Spleen (tissue), 7 donors: ENCODE data around the gene TIMM8B.

Source experiments
- CTCF ChIP-seq, 11 experiments: fragments of 200-600 bp in 7 of 11; fragments of 450-650 bp in 4 of 11; sonication (generic) in 4 of 11; IDR thresholded peaks in 8 of 11; conservative IDR thresholded peaks in 3 of 11; 1 replicate in 7 of 11; 2 replicates in 4 of 11; pipeline versions ENCODE4 v1.4.0 to v1.8.0; 2016 to 2021; ENCODE audit warnings: antibody characterized with exemption in 11 of 11, inconsistent platforms in 4 of 11, mild to moderate bottlenecking in 1 of 11
- POLR2A ChIP-seq, 3 donors: fragments of 450-650 bp; IDR thresholded peaks; one replicate each; pipeline ENCODE4 v1.5.1; 2017; ENCODE audit warnings: antibody characterized with exemption in 3 of 3, mild to moderate bottlenecking in 1 of 3
- donor health status: DM: no; HTN: no; CAD: no; lungs with moderate emphysema.
- donor health status: DM: no; HTN: no; CAD: no.
- donor health status: DM: no; HTN: no; CAD: no.

- no peak for TF ChIP-seq CTCF (IDR thresholded peaks at IDR 0.05 in 8 of 11, conservative IDR thresholded peaks at IDR 0.05 in 3 of 11)
- TF ChIP-seq POLR2A (IDR thresholded peaks at IDR 0.05) = no peak
Observed at GRCh38 chr11:112132737-112133136, 46.2 kb upstream of the TIMM8B start.
